Cardiac fibroblast (primary cell): Measurements from ENCODE around the gene SMYD3.

ENCODE experiments used
- DNase-seq, 2 donors: peaks; one replicate each; pipeline versions ENCODE4 v3.0.0 to v3.0.0-alpha.2; 2010; ENCODE audit warnings: low read depth in 2 of 2
- H3K4me3 ChIP-seq, 2 donors: replicated peaks in 1 of 2; 1 replicate in 1 of 2; 2 replicates in 1 of 2; pipeline ENCODE4 v1.5.1; 2011; ENCODE audit warnings: low read depth in 2 of 2, low read length in 2 of 2, mild to moderate bottlenecking in 2 of 2, moderate library complexity in 1 of 2
- TF ChIP-seq, protein P1 (sequence below): IDR thresholded peaks from one replicate; pipeline ENCODE4 v1.5.1; 2011; ENCODE audit warnings: low read depth, mild to moderate bottlenecking, low read length, inconsistent platforms

Gene SMYD3

DNA sequence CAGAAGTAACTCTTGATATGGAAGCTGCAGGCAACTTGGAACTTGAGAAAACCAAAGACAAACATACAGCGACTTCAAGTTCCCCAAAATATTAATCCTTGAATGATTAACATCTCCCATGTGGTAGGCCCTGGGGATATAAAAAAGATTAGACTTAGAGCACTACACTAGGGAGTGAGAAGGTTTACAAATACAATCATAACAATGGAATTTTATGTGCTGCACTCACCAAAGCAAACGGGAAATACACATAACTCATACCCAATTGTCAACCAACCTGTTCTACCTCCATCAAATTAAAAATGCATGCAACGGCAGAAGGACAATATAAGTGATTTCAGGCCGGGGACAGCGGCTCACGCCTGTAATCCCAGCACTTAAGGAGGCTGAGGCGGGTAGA is 3.7 kb downstream of the SMYD3 start:
- TF ChIP-seq, protein P1, sequence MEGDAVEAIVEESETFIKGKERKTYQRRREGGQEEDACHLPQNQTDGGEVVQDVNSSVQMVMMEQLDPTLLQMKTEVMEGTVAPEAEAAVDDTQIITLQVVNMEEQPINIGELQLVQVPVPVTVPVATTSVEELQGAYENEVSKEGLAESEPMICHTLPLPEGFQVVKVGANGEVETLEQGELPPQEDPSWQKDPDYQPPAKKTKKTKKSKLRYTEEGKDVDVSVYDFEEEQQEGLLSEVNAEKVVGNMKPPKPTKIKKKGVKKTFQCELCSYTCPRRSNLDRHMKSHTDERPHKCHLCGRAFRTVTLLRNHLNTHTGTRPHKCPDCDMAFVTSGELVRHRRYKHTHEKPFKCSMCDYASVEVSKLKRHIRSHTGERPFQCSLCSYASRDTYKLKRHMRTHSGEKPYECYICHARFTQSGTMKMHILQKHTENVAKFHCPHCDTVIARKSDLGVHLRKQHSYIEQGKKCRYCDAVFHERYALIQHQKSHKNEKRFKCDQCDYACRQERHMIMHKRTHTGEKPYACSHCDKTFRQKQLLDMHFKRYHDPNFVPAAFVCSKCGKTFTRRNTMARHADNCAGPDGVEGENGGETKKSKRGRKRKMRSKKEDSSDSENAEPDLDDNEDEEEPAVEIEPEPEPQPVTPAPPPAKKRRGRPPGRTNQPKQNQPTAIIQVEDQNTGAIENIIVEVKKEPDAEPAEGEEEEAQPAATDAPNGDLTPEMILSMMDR, result no peak
- H3K4me3 ChIP-seq, result no peak overlapping the region
- DNase-seq, result peak in 1 of 2 donors; percentile 45

DNA sequence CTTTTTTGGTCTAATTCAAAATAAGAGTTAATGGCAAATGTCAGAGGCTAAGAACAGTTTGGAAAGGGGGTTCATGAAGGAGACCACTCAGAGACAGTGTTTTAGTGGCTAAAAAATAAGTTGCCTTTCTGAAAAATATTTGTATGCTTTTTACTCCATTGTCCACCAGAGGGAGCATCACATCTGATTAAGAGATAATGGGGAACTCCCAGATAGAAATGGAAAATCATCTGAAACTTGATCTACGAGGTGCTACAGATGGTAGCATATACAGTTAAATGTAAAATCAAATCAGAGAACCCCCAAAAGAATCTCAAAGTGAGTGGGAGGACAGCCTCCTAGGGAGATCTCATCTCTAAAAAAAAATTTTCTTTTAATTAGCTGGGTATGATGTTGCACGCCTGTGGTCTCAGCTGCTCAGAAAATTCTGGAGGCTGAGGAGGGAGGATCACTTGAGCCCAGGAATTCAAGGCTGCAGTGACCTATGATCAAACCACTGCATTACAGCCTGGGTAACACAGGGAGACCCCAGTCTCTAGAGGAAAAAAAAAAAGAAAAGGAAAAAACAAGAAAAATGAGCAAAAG is 9.7 kb downstream of the SMYD3 start:
- DNase-seq, result peak; percentile 83 to 90
- TF ChIP-seq, protein P1, result peak; percentile 59
- H3K4me3 ChIP-seq, result no peak overlapping the region

DNA sequence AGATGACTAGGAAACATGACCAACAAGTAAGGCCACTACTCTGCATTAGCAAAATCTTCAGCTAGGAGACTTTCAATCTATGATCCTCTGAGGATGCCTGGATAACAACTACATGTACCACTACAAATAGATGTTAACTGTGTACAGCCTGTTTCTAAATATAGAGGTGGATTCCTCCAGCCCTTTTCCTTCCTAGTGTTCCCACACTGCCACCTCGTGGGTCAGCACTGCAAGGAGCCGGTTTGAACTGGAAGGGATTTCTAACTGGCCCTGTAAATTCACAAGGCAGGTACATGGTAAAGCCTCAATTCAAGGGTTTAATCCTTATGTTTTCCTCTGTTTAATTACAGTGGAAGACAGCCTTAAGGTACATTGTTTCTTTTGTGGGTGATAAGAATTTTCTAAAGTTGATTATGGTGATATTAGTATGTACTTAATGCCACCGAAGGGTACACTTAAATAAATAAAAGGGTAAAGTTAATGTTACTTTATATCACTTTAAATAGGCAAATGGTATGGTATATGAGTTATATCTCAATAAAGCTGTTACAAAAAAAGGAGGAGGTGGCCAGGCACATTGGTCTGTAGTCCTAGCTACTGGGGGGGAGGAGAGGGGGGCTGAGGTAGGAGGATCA is 14.4 kb downstream of the SMYD3 start:
- TF ChIP-seq, protein P1, result peak; percentile 91
- no peak overlapping the region for H3K4me3 ChIP-seq
- DNase-seq, result peak; percentile 84 to 86

DNA sequence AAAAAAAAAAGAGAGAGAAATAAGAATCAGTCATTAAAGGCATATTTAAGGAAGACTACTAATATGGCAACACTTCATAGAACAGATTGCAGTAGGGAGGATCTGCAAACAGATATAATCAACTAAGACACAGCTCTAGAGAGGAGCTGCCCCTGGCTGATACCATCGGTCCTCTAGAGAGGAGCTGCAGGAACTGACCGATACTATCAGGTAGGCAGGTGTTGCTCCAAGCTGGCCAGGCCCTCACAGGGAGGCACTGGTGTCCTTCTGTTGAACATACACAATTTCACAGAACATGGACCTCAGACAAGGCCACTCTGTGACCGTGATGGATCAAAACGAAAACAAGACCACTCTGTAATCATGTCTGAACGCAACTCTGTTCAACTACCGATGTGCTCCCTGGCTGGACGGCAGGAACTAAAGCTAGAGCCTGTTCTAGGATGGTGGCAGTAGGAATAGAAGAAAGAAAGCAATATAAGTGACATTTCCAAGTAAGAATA is 15.5 kb downstream of the SMYD3 start:
- TF ChIP-seq, protein P1, result no peak
- DNase-seq, result no peak
- no peak overlapping the region for H3K4me3 ChIP-seq

DNA sequence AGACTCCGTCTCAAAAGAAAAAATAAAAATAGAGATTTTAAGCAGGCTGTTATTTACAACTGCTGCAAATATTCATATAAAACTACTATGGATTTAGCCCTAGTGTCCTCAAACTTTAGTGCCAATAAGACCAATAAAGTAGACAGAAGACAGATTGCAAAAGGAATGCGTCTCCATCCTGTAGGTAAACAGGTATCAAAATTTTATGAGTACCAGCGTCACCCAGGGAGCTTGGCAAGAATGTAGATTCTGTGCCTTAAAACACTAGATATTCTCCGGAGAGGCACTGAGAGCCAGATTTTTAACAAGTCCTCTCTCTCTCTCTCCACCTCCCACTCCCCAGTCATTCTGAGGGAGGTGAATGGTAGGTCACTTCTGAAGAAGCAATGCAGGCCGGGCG is 18.4 kb downstream of the SMYD3 start:
- TF ChIP-seq, protein P1, result no peak

DNA sequence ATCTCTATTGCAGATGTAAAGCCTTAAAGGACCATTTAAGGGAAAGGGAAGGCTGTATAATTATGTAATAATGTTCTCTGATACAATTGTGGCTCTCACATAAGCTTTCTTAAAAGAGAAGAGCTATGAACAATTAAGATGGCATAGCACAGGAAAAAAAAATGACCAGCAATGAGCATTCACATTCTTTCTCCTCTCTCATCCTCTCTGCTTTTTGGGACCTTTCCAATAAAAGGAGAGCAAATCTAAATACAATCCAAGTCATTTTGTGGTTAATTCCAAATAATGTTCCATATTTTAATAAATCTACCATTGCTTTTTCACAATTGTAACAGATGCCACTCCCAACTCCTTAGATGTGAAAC is 23.5 kb downstream of the SMYD3 start:
- no peak overlapping the region for H3K4me3 ChIP-seq

More for the DNA sequence above, 18.4 kb downstream of the SMYD3 start:
- no peak overlapping the region for H3K4me3 ChIP-seq
- DNase-seq, result no peak

More for the DNA sequence above, 23.5 kb downstream of the SMYD3 start:
- peak; percentile 22 to 23 for DNase-seq
- TF ChIP-seq, protein P1, result no peak
